Gastrocnemius medialis (tissue), 4 donors: ENCODE results near the gene PSMB10.

ENCODE experiments used
- CTCF ChIP-seq, 5 experiments: fragments of 450-650 bp in 3 of 5; fragments of 200-600 bp in 2 of 5; sonication (generic) in 2 of 5; IDR thresholded peaks in 4 of 5; conservative IDR thresholded peaks in 1 of 5; 1 replicate in 4 of 5; 2 replicates in 1 of 5; pipeline ENCODE4 v1.5.1; 2016 to 2019; ENCODE audit warnings: antibody characterized with exemption in 5 of 5, mild to moderate bottlenecking in 3 of 5, moderate library complexity in 3 of 5
- POLR2A ChIP-seq, 2 donors: fragments of 450-650 bp; IDR thresholded peaks; one replicate each; pipeline ENCODE4 v1.6.1; 2017; ENCODE audit warnings: antibody characterized with exemption in 2 of 2, mild to moderate bottlenecking in 2 of 2, moderate library complexity in 2 of 2

- TF ChIP-seq CTCF (IDR thresholded peaks at IDR 0.05 in 4 of 5, conservative IDR thresholded peaks at IDR 0.05 in 1 of 5) (no peak), POLR2A (IDR thresholded peaks at IDR 0.05) (no peak)
Measured at GRCh38 chr16:67931712-67932461, 4.8 kb downstream of the PSMB10 start, which contains the start of gene CTRL.
